NCI-H1048 (cell line): ENCODE data around the gene SLC4A1.

Experiments
- DNase-seq: peaks from one replicate; lab custom pipeline; 2025; lab: John Stamatoyannopoulos, UW

The SLC4A1 gene

GRCh38 chr17:44205962-44206824 lies 61.7 kb downstream of the SLC4A1 start:
- DNase-seq, result no peak

DNA sequence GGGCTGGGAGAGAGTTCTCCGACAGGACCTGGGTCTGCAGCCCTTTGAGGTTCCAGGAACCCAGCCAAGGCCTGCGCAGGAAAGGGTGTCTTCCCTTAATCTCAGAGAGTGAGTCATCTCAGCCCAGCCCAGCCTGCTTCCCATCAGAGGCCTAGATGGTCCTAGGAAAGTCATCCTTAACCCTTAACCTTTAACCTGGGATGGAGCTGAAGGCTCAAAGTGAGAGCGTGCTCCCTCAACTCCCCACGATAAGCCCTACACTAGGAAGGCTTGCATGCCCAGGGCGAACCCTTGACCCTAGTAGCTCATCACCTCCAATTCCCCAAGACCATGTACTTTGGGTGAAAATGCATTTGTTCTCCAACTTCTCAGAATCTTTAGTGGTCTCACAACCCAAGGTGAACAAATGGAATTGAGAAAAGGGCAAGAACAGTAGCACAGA lies 63.5 kb downstream of the SLC4A1 start:
- DNase-seq, result no peak

- DNase-seq, result peak; percentile 61
These were observed 64.0 kb downstream of the SLC4A1 start for GRCh38 chr17:44203731-44204440.

DNA sequence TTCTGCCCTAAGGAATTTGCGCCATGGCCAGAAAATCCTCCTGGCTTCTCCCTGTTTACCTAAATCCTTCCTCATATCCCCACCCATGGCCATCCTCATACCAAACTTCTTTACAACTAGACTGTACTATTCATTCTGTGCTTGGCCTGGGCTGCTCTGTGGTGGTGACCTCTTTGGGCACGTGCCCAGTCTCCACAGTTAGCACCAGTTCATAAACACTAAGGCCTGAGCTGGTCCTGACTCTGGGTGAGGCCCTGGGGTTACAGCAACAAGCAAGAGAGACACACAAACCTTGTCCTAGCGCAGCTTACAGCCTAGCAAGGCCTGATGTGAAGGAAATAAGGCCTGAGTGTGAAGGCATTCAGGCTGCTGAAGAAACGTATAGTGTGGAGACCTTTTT lies 65.2 kb downstream of the SLC4A1 start:
- no peak for DNase-seq

GRCh38 chr17:44200478-44201155 lies 67.3 kb downstream of the SLC4A1 start:
- DNase-seq, result no peak

- peak; percentile 92 for DNase-seq
These were observed 68.1 kb downstream of the SLC4A1 start, which contains the start of gene ATXN7L3 for GRCh38 chr17:44199553-44200477. Gene ATXN7L3, minus strand, starts transcription at chr17:44199884. Its CDS starts 1,814 bp downstream, at chr17:44198070.

DNA sequence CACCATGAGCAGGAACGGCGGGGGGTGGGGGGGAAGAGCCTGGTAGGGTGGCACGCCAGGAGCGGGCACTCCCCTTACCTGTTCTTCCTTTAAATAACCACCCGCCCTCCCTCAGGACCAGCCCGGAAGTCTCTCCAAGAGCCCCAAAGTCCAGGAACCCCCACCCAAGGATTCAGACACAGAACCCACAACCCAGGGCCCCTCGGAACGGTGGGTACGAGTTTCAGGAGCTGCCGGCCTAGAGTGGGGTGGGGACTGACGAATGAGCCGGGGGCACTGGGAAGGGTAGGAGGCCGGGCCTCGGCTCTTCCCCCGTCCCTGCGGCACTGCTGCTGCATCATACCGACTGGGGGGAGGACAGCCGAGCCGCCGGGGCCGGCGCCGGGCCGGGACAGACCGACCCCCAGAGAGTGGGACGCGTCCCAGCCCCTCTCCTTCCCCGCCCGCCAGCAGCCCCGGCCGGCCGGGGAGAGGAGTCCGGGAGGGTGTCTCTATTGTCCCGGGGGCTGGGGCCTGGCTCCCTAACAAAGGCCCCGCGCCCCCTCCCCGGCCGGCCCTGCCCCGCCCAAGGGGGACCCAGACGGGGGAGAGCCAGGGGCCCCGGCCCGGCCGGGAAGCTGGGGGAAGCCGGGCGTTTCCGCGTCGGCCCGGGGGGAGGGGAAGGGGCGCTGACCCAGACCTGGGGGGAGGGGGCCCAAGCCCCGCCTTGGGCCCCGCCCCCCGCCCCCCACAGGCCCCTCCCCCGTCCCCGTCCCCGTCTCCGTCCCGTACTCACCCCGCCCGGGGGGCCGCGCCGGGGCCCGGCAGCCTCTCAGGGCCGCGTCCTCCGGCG lies 69.0 kb downstream of the SLC4A1 start:
- DNase-seq, result no peak
